NCI-H1092 (cell line): ENCODE measurements around the gene APCDD1L.
A peak's percentile ranks its signal among the peaks of the same experiment; 100 is the strongest.

Experiments used
- DNase-seq: peaks from one replicate; lab custom pipeline; 2025; lab: John Stamatoyannopoulos, UW

The APCDD1L gene

GRCh38 chr20:58485393-58485792, 29.8 kb downstream of the APCDD1L start:
- no peak for DNase-seq

GRCh38 chr20:58483470-58483869, 31.7 kb downstream of the APCDD1L start:
- DNase-seq: no peak

DNA sequence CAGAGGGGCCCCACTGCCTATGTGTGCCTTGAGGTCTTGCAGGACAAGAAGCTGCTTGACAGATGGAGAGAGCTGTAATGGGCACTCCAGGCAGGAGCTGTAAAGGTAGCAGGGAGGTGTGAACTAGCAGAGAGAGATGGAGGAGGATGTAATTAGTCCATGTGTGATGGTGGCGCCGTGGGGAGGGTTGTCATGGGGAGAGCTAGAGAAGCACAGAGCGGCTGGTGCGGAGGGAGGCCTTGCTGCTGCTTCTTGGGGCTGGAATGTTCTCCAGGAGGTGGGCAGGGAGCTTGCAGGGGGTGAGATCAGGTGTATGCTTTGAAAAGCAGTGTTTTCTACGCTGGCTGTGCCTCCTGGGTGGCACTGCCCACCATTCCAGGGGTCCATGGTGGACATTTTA, 32.1 kb downstream of the APCDD1L start:
- no peak for DNase-seq

- no peak for DNase-seq
Observed at GRCh38 chr20:58482416-58482815, 32.8 kb downstream of the APCDD1L start.

DNA sequence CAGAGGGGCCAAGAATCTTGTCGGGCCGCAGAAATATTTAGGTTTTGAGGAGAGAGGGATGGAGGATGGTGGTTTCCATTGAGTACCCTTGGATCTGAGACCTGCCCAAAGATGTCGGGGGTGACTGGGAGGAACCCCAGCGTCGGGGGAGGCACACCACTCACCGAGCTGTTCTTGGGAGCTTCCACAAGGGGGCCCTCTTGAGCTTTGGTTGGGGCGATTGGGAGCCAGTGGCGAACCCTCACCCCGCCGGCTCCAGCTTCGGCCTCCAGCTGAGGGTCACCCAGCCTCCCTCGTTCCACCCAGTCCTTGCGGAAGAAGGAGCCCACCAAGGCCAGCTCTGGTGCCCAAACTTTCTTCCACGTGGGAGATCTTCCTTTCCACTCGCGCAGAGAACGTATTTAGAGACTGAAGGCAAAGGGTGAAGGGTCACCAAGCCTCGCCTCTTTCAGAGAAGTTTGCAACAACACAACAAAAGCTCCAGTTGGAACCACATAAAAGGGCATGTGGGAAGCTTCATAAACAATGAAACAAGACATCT, 33.6 kb downstream of the APCDD1L start:
- DNase-seq: peak; percentile 7

DNA sequence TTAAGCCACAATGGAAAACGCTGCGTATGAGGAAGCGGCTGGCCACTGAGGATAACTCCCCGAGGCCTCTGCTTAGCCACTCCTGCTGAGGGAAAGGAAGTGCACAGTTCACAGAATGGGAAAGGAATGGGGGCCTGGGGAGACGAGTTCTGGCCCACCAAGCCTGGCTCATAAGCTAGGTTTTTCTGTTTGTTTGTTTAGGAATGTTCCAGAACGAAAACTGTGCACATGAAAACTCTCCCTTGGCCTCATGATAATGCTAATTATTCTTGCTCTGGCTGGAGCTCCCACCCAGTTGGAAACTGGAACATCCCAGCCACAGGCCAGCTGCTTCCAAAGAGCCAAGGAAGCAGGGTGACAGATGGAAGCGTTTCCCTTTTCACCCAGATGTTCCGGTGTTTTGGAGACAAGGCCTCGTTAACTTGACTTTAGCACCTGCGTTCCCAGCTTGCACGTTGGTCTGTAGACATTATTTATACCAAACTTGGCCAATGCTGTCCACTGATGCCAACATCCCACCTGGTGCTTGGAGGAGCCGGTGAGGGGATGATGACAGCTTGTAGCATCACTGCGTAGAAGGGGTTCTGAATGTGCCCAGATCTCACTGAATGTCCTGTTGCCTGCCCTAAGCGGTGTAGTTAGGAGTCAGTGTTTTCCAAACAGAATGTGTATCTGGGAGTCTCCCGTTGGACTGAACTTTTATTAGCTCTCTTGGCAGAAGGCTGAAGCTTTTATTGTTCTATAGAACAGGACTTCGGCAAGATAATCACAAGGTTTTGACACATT, 34.5 kb downstream of the APCDD1L start:
- no peak for DNase-seq

GRCh38 chr20:58479726-58480440, 35.3 kb downstream of the APCDD1L start:
- DNase-seq: no peak

DNA sequence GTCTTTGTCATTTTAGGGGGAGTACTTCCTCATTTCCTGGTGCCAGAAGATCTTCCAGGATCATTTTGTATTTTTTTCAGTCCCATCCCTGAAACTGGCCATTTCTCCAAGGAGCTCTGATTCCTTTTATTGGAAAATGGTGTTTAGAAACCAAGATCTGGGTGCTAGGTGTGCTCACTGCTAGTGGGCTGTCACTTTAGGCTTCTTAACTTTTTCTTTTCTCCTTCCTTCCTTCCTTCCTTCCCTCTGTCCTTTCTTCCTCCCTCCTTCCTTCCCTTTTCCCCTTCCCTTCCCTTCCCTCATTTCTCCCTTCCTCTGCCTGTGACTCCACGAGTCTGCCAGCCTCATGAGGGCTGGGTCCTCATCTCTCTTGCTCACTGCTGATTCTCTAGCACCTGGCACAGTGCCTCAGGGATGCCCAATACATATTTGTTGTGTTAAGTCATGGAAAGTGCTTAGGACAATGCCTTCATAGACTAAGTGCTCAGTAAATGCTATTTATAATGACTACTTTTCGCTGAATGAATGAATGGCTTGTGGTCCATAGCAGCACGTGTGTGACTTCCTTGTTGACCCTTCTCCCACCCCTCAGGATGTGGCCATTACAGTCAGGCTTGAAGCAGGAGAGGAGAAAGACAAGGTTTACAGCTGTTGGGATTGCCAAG, 36.9 kb downstream of the APCDD1L start:
- no peak for DNase-seq

GRCh38 chr20:58475466-58475865, 39.7 kb downstream of the APCDD1L start:
- DNase-seq: no peak

- no peak for DNase-seq
Observed at GRCh38 chr20:58473453-58474425, 41.5 kb downstream of the APCDD1L start.

- DNase-seq: no peak
Observed at GRCh38 chr20:58472273-58473018, 42.8 kb downstream of the APCDD1L start.

DNA sequence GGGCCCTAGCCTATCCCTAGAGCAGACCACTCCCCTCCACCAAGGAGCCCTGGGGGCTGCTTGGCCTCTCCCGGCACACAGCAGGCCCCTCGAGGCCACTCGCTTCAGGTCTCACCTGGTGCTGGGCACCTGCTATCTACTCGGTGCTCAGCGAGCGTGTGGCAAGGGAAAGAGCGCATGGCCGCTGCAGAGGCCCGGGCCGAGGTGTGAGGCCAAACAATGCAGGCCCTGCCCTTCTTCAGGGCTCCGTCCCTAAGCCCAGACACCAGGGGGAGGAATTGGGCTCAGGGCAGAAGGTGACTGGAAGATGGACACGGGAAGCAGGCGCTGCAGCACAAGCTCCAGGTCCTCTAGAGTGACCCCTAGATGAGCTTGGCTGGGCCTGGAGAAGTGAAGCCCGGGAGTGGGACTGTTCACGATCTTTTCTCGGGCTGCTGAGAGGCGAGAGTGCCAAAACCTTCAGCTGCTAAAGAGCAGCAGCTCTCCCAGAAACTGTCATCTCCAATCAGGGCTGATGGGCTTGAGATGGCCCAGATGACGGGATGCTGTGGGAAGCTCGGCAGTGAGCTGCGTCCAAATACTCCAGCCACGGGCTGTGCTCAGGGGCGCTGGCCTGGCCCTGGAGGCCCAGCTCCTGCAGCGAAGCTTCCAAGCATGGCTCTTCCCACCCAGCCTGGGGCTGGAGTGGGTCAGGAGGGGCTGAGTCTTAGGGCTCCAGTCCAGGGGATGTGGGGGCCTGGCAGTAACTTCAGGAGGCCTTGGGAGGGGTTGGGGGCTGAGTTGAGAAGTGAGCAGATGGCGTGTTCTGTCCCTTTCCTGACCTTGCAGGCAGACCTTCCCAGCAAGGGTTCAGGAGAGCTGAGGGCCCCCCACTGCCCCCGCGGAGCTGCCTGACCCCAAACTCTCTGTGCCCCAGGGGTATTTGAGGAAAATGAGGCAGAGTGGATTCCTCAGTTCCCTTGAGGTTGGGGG, 43.7 kb downstream of the APCDD1L start:
- DNase-seq: no peak

- DNase-seq: no peak
Observed at GRCh38 chr20:58470336-58471192, 44.6 kb downstream of the APCDD1L start.

- DNase-seq: no peak
Observed at GRCh38 chr20:58469616-58470015, 45.6 kb downstream of the APCDD1L start.

DNA sequence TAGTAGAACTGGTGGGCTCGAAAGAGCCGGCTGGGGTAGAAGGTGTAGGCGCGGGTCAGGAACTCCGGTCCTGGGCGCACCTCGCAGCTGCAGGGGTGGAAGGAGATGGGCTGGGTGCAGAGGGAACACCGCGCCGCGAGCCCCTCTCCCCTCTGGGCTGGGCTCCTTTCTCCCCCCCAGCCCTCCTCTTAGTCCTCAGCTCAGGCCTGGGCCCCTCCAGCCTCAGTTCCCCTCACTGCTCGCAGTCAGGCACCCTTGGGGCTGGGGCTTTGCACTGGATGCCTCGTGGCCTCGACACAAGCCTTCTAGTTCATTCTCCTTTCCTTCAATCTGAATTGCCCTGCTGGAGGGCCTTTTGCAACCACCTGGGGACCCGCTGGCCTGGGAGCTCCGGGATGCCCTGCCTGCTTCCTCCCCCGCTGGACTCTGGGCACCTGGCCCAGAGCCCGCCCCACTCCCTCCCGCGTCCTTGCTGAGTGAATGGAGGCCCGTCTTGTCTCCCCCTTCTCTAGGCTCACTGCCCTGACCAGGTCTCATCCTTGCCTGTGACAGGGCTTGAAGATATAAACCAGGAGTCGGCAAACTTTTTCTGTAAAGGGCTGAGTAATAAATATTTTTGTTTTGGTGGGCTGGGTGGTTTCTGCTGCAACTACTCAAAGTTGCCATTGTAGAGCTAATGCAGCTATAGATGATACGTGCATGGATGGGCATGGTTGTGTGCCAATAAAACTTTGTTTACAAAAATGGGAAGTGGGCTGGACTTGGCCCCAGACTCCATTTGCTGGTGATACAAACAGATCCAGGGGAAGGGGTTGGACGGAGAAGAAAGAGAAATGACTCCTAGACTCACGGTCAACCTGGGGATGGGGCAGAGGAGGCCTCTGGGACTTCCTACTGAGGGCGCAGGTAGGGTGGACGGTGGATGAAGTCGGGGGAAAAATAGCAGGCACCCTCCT, 47.3 kb downstream of the APCDD1L start:
- DNase-seq: no peak

- no peak for DNase-seq
Observed at GRCh38 chr20:58466729-58467571, 48.2 kb downstream of the APCDD1L start.
